HepG2 (cell line): ENCODE results near the gene KIZ. TPM values are rescaled to one million over a fixed set of nuclear protein-coding genes. Genes with fewer than 3 reads are reported as not detected.
A peak's percentile ranks its signal among the peaks of the same experiment; 100 is the strongest.

Experiments
- CC2D1A ChIP-seq: sonication (generic); formaldehyde crosslinking; IDR thresholded peaks from 2 replicates; pipeline ENCODE4 v1.8.1; 2023; ENCODE audit warnings: mild to moderate bottlenecking, missing genetic modification reagents
- EHMT2 ChIP-seq: fragments of 200-600 bp; sonication (generic); IDR thresholded peaks from 2 replicates; pipeline ENCODE4 v1.7.0; 2017; ENCODE audit warnings: antibody characterized with exemption, low read depth, low read length, borderline replicate concordance
- JUND ChIP-seq: sonication (generic); formaldehyde crosslinking; IDR thresholded peaks from 2 replicates; pipeline ENCODE4 v1.8.0; 2022; ENCODE audit warnings: mild to moderate bottlenecking, missing genetic modification reagents
- KAT2B ChIP-seq: fragments of 150-350 bp; IDR thresholded peaks from 2 replicates; pipeline ENCODE4 v1.6.1; 2014; ENCODE audit warnings: low read depth, low read length, borderline replicate concordance
- KLF9 ChIP-seq: IDR thresholded peaks from 2 replicates; pipeline ENCODE4 v1.6.1; 2016; ENCODE audit warnings: low read depth
- MED1 ChIP-seq: sonication (generic); formaldehyde crosslinking; IDR thresholded peaks from 2 replicates; pipeline ENCODE4 v1.4.0; 2020; ENCODE audit warnings: missing genetic modification reagents
- MIXL1 ChIP-seq: IDR thresholded peaks from 2 replicates; pipeline ENCODE4 v1.6.1; 2016
- MYC ChIP-seq: sonication (generic); formaldehyde crosslinking; IDR thresholded peaks from 2 replicates; pipeline ENCODE4 v1.9.0; 2021; ENCODE audit warnings: missing genetic modification reagents, borderline replicate concordance
- PAWR ChIP-seq: sonication (generic); formaldehyde crosslinking; IDR thresholded peaks from 2 replicates; pipeline ENCODE4 v1.4.0; 2020; ENCODE audit warnings: missing genetic modification reagents, mild to moderate bottlenecking, borderline replicate concordance
- PHB2 ChIP-seq: fragments of 450-650 bp; IDR thresholded peaks from 2 replicates; pipeline ENCODE4 v1.6.1; 2018; ENCODE audit not compliant: partially characterized antibody
- RCOR2 ChIP-seq: IDR thresholded peaks from 2 replicates; pipeline ENCODE4 v1.6.1; 2016; ENCODE audit warnings: missing biosample characterization, missing genetic modification reagents
- ZKSCAN1 ChIP-seq: fragments of 150-350 bp; IDR thresholded peaks from 2 replicates; pipeline ENCODE4 v1.6.1; 2014; ENCODE audit warnings: low read length
- ZNF18 ChIP-seq: sonication (generic); formaldehyde crosslinking; IDR thresholded peaks from 2 replicates; pipeline ENCODE4 v1.8.0; 2022; ENCODE audit warnings: mild to moderate bottlenecking, missing genetic modification reagents; ENCODE audit not compliant: insufficient replicate concordance
- ZNF20 ChIP-seq: sonication (generic); formaldehyde crosslinking; IDR thresholded peaks from 2 replicates; pipeline ENCODE4 v1.4.0; 2020; ENCODE audit warnings: mild to moderate bottlenecking, moderate library complexity, missing genetic modification reagents
- ZNF207 ChIP-seq: fragments of 450-650 bp; IDR thresholded peaks from 2 replicates; pipeline ENCODE4 v1.6.1; 2016; ENCODE audit warnings: antibody characterized with exemption, borderline replicate concordance
- ZNF605 ChIP-seq: sonication (generic); formaldehyde crosslinking; IDR thresholded peaks from 2 replicates; pipeline ENCODE4 v1.8.0; 2022; ENCODE audit warnings: mild to moderate bottlenecking, missing genetic modification reagents
- ZNF746 ChIP-seq: sonication (generic); formaldehyde crosslinking; IDR thresholded peaks from 2 replicates; pipeline ENCODE4 v1.8.0; 2022; ENCODE audit warnings: mild to moderate bottlenecking, missing genetic modification reagents
- polyA plus RNA-seq, 8 experiments: library from polyadenylated mRNA; depleted of rRNA in 3 of 8; stranded (reverse) in 7 of 8; unstranded in 1 of 8; fragments of >200 nt; fragmentation: Illumina TruSeq in 4 of 8; extraction: Trizol in 4 of 8; gene quantifications; 2 replicates each; pipeline versions ENCODE4 v1.2.1 to v1.2.3, GENCODE V29; 2011 to 2016; ENCODE audit warnings: low read depth in 4 of 8, missing spikeins in 1 of 8, mixed read lengths in 1 of 8; ENCODE audit not compliant: insufficient read depth in 1 of 8
- total RNA-seq, 5 experiments: library from RNA; depleted of rRNA; stranded (reverse); fragments of >200 nt; fragmentation: Illumina TruSeq; extraction: Trizol; gene quantifications; 2 replicates each; pipeline ENCODE4 v1.2.3, GENCODE V29; 2016; ENCODE audit warnings: low read depth in 1 of 5
- TF ChIP-seq, protein P1 (sequence below), 2 experiments: fragments of 450-650 bp in 1 of 2; sonication (generic) in 1 of 2; formaldehyde crosslinking; IDR thresholded peaks; 2 replicates each; pipeline versions ENCODE4 v1.5.0 to v1.8.0; 2020 to 2022; ENCODE audit warnings: mild to moderate bottlenecking in 1 of 2, missing genetic modification reagents in 1 of 2
- TF ChIP-seq, protein P2 (sequence below): sonication (generic); formaldehyde crosslinking; IDR thresholded peaks from 2 replicates; pipeline ENCODE4 v1.5.0; 2020; ENCODE audit warnings: mild to moderate bottlenecking, missing genetic modification reagents, borderline replicate concordance
- TF ChIP-seq, protein P3 (sequence below): sonication (generic); formaldehyde crosslinking; IDR thresholded peaks from 2 replicates; pipeline ENCODE4 v1.8.1; 2023; ENCODE audit warnings: missing genetic modification reagents, inconsistent platforms, borderline replicate concordance

Gene KIZ
- total and polyA plus RNA-seq, 2 of the 13 experiments (the other 11 are each of a cell fraction or from before 2014, with no cell fraction given), result 46.3 to 114 TPM

- TF ChIP-seq ZNF207 (no peak), ZNF605 (no peak), JUND (CRISPR knock-in tag) (no peak), MED1 (CRISPR knock-in tag) (peak; percentile 82), CC2D1A (CRISPR knock-in tag) (no peak), KAT2B (no peak), EHMT2 (no peak), MIXL1 (CRISPR knock-in tag) (no peak), ZNF18 (CRISPR knock-in tag) (no peak), RCOR2 (CRISPR knock-in tag) (peak; percentile 76), ZNF746 (no peak), PHB2 (no peak), MYC (no peak), PAWR (CRISPR knock-in tag) (no peak), KLF9 (no peak), ZNF20 (CRISPR knock-in tag) (no peak), ZKSCAN1 (no peak)
- TF ChIP-seq, protein P1, sequence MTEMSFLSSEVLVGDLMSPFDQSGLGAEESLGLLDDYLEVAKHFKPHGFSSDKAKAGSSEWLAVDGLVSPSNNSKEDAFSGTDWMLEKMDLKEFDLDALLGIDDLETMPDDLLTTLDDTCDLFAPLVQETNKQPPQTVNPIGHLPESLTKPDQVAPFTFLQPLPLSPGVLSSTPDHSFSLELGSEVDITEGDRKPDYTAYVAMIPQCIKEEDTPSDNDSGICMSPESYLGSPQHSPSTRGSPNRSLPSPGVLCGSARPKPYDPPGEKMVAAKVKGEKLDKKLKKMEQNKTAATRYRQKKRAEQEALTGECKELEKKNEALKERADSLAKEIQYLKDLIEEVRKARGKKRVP (CRISPR knock-in tag; IDR thresholded peaks at IDR 0.05), result peak in 1 of 2 experiments; percentile 47; a peak in 1 of 4 replicates
- TF ChIP-seq, protein P2, sequence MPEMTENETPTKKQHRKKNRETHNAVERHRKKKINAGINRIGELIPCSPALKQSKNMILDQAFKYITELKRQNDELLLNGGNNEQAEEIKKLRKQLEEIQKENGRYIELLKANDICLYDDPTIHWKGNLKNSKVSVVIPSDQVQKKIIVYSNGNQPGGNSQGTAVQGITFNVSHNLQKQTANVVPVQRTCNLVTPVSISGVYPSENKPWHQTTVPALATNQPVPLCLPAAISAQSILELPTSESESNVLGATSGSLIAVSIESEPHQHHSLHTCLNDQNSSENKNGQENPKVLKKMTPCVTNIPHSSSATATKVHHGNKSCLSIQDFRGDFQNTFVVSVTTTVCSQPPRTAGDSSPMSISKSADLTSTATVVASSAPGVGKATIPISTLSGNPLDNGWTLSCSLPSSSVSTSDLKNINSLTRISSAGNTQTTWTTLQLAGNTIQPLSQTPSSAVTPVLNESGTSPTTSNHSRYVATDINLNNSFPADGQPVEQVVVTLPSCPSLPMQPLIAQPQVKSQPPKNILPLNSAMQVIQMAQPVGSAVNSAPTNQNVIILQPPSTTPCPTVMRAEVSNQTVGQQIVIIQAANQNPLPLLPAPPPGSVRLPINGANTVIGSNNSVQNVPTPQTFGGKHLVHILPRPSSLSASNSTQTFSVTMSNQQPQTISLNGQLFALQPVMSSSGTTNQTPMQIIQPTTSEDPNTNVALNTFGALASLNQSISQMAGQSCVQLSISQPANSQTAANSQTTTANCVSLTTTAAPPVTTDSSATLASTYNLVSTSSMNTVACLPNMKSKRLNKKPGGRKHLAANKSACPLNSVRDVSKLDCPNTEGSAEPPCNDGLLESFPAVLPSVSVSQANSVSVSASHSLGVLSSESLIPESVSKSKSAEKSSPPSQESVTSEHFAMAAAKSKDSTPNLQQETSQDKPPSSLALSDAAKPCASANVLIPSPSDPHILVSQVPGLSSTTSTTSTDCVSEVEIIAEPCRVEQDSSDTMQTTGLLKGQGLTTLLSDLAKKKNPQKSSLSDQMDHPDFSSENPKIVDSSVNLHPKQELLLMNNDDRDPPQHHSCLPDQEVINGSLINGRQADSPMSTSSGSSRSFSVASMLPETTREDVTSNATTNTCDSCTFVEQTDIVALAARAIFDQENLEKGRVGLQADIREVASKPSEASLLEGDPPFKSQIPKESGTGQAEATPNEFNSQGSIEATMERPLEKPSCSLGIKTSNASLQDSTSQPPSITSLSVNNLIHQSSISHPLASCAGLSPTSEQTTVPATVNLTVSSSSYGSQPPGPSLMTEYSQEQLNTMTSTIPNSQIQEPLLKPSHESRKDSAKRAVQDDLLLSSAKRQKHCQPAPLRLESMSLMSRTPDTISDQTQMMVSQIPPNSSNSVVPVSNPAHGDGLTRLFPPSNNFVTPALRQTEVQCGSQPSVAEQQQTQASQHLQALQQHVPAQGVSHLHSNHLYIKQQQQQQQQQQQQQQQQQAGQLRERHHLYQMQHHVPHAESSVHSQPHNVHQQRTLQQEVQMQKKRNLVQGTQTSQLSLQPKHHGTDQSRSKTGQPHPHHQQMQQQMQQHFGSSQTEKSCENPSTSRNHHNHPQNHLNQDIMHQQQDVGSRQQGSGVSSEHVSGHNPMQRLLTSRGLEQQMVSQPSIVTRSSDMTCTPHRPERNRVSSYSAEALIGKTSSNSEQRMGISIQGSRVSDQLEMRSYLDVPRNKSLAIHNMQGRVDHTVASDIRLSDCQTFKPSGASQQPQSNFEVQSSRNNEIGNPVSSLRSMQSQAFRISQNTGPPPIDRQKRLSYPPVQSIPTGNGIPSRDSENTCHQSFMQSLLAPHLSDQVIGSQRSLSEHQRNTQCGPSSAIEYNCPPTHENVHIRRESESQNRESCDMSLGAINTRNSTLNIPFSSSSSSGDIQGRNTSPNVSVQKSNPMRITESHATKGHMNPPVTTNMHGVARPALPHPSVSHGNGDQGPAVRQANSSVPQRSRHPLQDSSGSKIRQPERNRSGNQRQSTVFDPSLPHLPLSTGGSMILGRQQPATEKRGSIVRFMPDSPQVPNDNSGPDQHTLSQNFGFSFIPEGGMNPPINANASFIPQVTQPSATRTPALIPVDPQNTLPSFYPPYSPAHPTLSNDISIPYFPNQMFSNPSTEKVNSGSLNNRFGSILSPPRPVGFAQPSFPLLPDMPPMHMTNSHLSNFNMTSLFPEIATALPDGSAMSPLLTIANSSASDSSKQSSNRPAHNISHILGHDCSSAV (CRISPR knock-in tag), result no peak
- TF ChIP-seq, protein P3, sequence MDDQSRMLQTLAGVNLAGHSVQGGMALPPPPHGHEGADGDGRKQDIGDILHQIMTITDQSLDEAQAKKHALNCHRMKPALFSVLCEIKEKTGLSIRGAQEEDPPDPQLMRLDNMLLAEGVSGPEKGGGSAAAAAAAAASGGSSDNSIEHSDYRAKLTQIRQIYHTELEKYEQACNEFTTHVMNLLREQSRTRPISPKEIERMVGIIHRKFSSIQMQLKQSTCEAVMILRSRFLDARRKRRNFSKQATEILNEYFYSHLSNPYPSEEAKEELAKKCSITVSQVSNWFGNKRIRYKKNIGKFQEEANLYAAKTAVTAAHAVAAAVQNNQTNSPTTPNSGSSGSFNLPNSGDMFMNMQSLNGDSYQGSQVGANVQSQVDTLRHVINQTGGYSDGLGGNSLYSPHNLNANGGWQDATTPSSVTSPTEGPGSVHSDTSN, result no peak
These were observed 48.0 kb upstream of the KIZ start (continued) for GRCh38 chr20:21077809-21078345.
